Adipose tissue (tissue), 3 donors: ENCODE results near the gene RBM47. TPM values are rescaled to one million over a fixed set of nuclear protein-coding genes. Genes with fewer than 3 reads are reported as not detected.

Experiments used
- H3K27ac ChIP-seq: one replicate; pipeline ENCODE4 v1.5.1; 2013; ENCODE audit warnings: low read depth, low read length
- WGBS, 3 donors: extraction: QIAGEN DNeasy Blood & Tissue Kit; methylation state at CpG; one replicate each; pipeline ENCODE4 v1.1.7; 2013; 5-methylcytosine and 5-hydroxymethylcytosine counted together
- polyA plus RNA-seq, 3 donors: library from polyadenylated mRNA; stranded (reverse); fragments of 200-250 nt; gene quantifications; one replicate each; pipeline ENCODE4 v1.2.3, GENCODE V29; 2013
- donor health status: healthy with polysubstance abuse.
- donor health status: Bipolar disorder and iron deficiency.
- donor health status: healthy.

Gene RBM47
- polyA plus RNA-seq = 10 to 100 TPM in 2 of 3 donors, 1 to 10 TPM in 1; 8.9 to 15.5 (median 11.5) TPM

DNA sequence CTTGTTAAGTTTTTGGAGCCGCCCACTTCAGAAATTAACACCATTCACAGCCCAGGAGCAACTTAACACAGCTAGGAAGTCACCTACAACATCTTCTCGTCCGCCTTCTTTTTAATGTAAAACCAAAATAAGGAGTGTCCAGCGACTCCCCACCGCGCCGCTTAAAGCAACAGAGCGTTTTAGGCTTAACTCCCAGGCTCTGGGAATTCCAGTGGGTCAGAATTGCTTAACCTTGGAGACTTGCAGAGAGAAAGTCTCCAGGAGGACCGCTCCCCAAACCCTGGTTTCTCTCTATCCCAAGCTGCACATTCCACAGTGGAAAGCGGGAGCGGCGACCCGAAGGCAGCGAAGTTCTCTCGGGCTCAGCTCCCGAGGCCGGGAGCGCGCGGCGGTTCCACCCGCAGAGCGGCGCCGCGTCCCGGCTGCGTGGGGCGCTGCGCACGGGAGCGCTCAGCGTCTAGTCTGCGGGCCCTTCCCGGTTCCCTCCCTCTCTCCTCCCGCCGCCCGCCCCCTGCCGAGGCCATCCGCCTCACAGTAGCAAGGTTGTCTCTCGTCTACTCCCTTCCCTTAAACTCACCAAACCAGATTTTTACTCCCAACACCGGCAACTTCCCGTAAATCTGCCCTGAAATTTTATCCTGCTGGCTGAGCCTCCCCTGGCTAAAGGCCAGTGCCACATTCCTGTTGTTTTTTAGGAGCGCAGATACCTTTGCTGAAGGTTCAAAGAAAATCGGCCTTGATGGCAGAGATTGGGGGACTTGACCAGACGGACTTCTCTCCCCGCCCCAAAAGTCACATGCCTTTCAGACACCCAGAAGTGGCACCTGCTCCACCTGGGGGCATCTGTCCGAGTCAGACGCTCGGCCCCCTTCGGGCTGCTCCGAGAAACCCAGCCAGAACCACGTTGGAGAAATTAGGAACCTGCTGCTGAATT, at the start of gene RBM47:
Gene RBM47 (minus strand): TSS at position 464 of the 934 bp plus-strand sequence. CDS start 190,971 bp downstream, outside the sequence.
- peak within 1 kb of the TSS; percentile 89 for H3K27ac ChIP-seq
- WGBS, 3 donors = 1 to 3% (median 3%) methylated on average over 52 to 53 of the region's 53 CpGs

DNA sequence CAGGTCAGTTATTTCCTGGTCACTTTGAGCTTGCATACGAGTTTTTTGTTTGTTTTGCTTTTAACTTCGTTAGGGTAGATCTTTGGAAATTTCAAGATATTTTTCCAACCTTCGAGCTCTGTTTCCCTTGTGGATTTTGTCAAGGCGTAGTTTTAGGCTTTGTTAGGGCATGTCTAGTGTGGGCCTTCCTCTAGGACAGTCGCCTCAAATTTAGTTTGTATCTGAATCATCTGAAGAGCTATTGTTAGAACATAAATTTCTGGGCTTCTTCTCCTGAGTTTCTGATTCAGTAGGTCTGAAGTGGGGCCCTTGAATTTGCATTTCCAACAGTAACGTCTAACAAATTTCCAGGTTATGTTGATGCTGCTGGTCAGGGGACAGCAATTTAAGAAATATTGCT, 48.8 kb upstream of the RBM47 start:
- H3K27ac ChIP-seq = no peak overlapping the region
- WGBS, 3 donors = 83 to 92% (median 86%) methylated on average over 6 of the region's 6 CpGs

DNA sequence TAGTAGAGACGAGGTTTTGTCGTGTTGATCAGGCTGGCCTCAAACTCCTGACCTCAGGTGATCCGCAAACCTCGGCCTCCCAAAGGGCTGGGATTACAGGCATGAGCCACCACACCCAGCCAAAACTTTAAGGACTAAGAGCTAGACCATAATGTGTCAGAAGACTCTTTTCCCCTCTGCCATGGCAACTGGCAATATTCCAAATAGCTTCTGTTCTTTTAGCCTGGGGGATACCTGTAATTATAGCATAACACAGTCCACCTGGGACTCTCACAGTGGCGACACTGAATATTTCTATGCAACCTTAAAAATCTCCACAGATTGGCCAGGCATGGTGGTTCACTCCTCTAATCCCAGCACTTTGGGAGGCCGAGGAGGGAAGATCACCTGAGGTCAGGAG, 45.5 kb upstream of the RBM47 start:
- WGBS, 3 donors = 81 to 96% (median 85%) methylated on average over 6 of the region's 6 CpGs
- no peak overlapping the region for H3K27ac ChIP-seq

DNA sequence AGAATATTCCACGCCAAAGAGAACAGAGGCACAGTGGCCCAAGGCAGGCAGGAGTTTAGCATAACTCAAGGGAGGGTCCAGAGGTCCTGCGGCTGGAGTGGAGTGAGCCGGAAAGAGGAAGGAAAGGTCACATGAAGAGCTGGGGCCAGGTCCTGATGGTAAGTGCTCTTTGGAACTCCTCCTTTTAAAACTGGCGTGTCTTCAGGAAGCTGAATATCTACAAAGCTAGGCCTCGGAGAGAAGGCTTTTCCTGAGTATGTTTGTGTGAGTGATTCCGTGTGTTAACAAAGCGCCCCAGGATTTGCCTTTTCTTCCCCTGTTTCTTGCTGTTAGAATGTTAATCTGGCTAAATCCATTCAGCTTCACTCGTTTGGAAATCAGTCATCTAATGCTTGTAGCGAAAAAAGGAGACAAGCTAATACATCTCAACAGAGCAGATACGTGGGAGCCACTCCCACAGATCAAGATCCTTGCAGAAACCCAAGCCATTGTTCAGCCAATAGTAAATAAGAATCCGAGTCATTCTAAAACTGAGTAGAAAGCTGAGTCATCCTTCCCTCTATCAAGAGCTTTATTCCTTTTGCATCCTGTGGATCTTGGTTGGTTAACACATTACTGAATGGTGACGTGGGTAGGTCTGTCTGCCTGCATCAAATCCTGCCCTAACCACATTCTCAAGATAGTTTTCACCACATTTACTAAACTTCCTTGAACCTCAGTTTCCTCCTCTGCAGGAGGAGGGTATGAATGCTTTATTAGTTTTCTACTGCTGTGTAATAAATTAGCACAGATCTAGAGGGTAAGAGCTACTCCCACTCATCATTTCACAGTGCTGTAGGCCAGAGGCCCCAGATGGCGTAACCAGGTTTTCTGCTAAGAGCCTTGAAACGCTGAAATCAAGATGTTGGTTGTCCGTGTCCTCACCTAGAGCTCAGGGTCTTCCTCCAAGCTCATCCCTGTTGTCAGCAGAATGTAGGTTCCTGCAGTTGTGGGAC, 43.2 kb upstream of the RBM47 start:
- H3K27ac ChIP-seq = no peak overlapping the region
- 41 to 72% (median 42%) methylated on average over 15 of the region's 15 CpGs for WGBS, 3 donors

DNA sequence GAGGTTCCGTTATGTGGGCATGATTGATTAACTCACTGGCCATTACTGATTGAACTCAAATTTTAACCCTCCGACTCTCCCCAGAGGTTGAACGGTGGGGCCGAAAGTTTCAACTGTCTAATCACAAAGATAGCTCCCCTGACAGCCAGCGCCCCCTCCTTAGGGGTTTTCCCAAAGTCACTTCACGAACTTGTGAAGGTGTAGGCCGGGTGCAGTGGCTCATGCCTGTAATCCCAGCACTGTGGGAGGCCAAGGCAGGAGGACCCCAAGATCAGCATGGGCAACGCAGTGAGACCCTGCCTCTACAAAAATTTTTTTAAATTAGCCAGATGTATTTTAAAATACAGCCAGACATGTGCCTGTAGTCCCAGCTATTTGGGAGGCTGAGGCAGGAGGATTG, 39.8 kb upstream of the RBM47 start:
- WGBS, 3 donors = 88 to 95% (median 92%) methylated on average over 8 of the region's 8 CpGs

DNA sequence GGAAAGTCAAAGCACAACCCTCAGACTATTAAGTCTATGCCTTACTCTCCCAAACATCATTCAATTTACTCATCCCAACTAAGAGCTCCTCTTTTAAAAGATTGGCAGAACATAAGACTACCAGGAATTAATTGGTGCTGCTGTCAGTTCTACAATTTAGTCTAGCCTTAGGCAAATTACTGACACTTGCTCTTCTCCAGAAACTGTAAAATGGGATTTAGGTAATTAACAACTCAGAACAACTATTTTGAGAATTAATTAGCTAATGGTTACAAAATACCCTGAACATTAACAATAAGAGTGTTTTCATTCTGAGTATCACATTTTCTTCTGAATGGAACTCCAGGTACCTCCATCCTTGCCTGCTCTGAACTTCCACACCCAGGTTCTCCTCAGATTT, 36.2 kb upstream of the RBM47 start:
- H3K27ac ChIP-seq = no peak overlapping the region

More for the DNA sequence above, 39.8 kb upstream of the RBM47 start:
- H3K27ac ChIP-seq = no peak overlapping the region

DNA sequence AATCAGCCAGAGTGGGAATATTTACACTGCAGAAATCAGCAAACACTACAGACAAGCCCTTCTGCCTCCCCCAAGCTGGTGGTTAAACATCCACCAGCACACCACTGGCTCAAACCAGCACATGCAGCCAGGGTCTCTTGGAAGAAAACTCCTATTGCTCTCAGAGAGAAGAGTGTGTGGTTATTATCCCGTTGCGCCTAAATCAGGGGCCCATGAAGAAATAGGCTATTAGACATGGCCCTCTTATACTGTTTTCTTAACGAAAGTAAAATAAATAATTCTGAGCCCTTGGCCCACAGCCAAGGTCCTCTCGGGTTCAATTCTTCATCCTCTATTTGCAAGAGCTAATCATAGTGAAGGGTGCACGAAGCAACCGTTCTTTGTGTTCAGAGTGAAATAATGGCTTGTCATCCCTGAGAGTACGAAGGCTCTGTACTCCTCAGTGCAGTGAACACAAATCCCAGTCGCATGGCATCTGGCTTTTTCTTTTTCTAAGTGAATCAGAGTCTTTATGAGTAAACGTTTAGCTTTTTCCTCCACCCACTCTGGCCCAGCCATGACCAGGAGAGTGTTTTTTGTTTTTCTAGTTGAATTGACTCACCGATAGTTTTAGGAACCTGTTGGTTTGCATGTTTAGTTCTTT, 33.4 kb upstream of the RBM47 start:
- 13 to 53% (median 44%) methylated on average over 10 of the region's 10 CpGs for WGBS, 3 donors
- H3K27ac ChIP-seq = no peak overlapping the region

DNA sequence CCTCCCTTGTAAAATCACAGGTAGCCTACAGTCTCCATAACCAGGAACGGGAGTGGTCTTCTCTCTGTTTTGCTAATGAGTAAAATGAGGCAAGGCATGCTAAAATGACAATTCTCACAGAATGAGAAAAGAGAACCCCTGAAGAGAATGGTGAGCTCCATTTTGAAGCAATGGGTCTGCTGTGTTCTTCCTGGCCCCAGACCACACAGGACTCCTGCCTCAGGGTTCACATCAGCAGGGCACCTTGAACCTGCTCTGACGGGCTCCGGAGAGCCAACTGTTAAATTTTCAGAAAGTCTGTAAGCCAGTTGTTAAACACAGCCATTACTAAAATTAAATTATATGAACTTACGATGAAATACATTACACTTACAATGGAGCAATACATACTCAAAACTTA, 32.1 kb upstream of the RBM47 start:
- WGBS, 3 donors = 86 to 94% (median 91%) methylated on average over 4 of the region's 4 CpGs

DNA sequence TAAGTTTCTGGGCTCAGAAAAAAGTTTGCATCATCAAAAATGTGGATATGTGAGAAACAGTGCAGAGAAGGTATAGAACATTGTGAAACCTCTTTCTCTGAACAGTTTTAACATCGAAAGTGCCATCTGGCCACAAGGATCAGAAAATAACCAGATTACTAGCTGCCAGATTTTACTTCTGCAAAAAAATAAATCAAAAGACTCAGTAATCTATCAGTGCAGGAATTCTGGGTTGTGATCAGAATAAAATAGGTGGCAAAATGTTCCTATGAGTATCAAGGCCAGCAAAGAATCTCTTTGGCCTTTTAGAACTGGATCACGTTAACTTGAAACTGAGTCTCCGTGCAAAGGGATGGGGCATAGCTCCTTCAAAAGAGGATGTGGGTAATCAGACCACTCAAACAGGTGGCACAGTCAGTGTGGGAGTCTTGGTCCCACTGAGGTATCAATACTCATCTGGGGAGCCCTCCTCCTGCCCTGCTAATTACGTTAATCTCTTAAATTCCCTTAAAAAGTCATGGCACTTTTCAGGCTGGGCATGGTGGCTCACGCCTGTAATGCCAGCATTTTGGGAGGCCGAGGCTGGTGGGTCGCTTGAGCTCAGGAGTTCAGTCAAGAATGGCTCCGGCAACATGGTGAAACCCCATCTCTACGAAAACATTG, 26.7 kb upstream of the RBM47 start:
- WGBS, 3 donors = 82 to 94% (median 82%) methylated on average over 9 of the region's 9 CpGs
- H3K27ac ChIP-seq = no peak overlapping the region

More for the DNA sequence above, 32.1 kb upstream of the RBM47 start:
- no peak overlapping the region for H3K27ac ChIP-seq

DNA sequence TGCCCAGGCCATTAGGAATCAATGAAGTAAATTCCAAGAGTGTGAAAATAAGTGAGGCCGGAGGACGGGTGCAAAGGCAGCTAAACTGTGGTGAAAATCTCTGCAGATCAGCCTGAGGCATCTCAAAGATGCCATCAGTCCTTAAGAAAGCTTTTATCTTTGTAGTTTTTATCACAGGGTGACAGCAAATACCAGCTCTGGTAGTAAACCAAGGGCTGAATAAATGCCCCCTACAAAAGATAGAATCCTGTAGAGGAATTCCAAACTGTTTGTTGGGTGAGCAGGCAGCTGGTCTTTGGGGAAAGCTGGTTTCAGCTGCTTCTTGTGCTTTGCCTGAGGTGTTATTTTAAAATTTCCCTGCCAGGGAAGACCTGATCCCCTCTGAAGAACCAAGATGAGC, 21.6 kb upstream of the RBM47 start:
- 71 to 93% (median 85%) methylated on average over 2 of the region's 2 CpGs for WGBS, 3 donors
- H3K27ac ChIP-seq = no peak overlapping the region

DNA sequence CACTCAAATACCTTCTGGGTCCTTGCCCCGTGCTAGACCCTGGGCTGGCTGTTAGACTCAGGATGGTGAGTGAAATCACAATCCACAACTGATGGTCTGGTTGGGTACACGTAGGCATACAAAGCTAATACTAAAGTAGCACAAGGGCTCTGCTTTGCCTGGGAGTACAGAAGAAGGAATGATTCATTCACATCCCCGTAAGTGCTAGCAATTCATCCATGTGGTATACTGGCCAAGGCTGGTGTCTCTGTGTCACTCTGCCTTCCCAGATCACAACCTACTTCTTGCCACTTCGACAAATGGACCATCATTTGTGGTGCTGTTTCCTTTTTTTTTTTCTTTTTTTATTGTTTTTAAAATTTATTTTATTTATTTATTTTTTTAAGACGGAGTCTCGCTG, 19.7 kb upstream of the RBM47 start:
- 73 to 94% (median 80%) methylated on average over 6 of the region's 6 CpGs for WGBS, 3 donors
- no peak overlapping the region for H3K27ac ChIP-seq

DNA sequence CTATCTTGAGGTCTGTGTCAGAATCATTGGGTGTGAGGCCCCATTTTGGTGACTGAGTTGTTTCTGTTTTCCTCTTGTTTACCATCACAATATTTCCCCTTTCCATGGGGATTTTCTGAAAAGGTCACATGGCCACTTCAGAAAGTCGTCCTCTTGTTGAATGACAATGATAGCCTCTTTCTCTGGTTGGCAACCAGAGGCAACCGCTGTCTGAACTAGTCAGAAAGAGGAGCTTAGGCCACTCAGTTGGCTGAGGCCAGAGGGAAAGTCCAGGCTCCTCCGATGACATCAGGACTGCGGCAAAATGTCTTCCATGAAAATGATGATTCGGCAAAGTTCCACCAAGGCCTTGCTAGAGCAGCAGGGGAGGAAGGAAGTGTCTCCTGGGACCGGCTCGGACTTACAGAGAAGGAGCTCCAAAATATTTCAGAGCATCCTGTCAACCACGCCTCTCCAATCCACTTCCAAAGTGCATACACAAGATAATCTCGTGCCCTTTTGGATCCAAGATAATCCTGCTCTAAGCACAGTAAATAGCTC, 19.1 kb upstream of the RBM47 start:
- H3K27ac ChIP-seq = no peak overlapping the region
- WGBS, 3 donors = 60 to 80% (median 63%) methylated on average over 9 of the region's 9 CpGs

DNA sequence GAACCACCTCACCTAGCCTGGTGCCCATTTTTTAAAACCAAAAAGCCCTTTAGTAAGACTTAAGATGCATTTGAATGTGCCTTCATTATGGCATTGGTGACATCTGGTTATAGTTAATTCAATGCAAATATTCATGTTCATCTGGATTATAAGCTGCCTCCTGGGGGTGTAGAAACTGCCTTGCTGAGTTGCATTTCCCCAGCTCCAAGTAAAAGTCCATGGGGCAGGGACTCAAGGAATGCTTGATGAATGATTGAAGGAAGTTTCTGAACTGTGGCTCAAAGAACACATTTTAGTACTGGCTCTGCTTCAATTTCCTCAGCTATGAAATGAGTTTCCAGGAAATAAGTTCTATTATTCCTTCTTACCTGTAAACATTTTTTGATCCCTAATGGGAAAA, 18.5 kb upstream of the RBM47 start:
- no peak overlapping the region for H3K27ac ChIP-seq

DNA sequence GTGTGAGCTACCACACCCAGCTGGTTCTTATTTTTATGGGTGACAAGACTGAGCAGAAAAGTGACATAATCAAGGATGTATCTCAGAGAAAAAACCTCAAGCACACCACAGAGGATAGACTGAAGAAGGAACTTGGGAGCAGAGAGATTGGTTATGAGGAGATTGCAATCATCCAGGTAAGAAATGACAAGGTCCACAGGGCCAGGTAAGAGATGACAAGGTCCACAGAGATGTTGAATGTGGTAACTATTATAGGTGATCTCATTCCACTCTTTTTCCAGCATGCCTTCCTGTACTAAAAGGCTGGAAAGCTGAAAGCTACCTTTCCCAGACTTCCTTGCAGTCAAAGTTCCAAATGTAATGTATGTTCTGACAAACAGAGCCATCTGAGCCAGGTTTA, 15.9 kb upstream of the RBM47 start:
- no peak overlapping the region for H3K27ac ChIP-seq

DNA sequence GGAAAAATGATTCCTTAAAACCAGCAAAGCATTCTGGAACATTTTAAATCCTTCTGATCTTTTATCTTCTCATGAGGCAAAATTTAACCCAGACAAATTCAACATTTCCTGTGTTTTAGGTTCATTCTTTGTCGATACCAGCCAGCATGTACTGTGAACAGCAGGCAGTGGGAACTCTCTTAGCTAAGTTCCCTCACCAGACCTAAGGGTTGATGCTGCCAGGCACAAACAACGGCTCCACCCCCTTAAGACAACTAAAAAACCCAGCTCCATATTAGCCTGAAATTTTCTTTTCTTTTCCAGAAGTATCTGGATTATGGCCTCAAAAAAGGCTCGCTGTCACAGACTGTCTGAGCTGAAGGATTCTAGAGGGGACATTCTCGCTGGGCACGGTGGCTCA, 2.4 kb upstream of the RBM47 start:
- WGBS, 3 donors = 80 to 82% (median 81%) methylated on average over 5 of the region's 5 CpGs
- H3K27ac ChIP-seq = no peak overlapping the region

DNA sequence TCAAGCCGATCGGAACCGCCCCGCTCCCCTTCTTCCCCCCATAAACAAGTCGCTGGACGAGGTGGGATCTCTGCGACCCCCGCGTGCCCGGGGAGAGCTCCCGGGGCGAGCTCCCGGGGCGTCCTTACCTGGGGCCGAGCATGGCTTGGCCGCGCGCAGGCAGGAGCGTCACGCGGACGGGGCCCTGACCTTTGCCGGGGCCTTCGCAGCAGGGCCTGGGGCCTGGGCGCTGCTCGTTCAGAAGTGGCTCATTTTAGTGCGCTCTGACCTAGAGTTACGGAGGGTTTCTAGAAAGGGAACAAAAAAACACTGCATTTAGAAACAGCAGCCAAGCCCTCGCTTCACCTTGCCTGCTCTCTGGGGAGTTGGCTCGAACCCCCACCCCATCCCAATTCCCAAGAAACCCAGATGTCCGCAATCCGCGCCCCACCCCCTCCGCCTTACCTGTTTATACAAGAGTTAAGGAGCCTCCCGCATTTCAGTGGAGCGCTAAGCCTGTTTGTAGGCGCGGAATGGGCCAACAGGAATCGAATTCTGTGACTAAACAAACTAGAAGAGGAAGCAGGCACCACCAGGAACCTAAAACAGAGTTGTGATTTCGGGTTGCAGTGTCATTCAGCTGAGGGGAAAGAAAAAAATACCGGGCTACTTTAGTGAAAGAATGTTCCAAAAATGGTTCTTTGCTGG, 814 bp upstream of the RBM47 start:
- peak overlapping the region; percentile 89 for H3K27ac ChIP-seq
- WGBS, 3 donors = 11 to 41% (median 37%) methylated on average over 40 to 41 of the region's 41 CpGs

DNA sequence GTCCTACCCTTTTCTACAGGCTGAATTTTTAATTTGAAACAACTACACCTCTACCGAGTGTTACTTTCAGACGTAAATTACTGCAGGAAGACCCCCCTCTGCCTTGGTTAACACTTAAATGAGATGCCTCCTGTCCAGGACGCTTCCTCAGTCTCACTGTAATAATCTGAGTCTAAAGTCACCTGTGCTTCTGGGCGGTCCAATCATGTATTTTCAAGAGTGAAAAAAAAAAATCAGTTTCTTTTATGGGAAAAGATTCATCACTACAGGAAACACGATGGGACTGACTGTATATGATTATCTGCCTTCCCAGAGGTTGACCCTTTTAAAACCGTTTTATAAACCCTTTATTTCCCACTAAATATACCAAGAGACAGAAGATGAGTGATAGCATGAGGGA, 776 bp downstream of the RBM47 start:
- WGBS, 3 donors = 14 to 36% (median 27%) methylated on average over 6 of the region's 6 CpGs
- no peak overlapping the region for H3K27ac ChIP-seq
